ENCODE results near the gene MED4. TPM values are rescaled to one million over a fixed set of nuclear protein-coding genes. Genes with fewer than 3 reads are reported as not detected.

Gene MED4
- total RNA-seq, 1 experiment from 2014 or later = 23.5 TPM

GRCh38 chr13:48043789-48044503 is 51.0 kb downstream of the MED4 start:
- in situ Hi-C loops (cut with HindIII; ENCODE audit: low pct_unique_long_range_greater_than_20kb, low sequenced_read_pairs) = no loop called here
- DNase-seq (ENCODE audit: low read depth) = no peak

GRCh38 chr13:48042894-48043293 is 52.0 kb downstream of the MED4 start:
- in situ Hi-C loops (cut with HindIII; ENCODE audit: low pct_unique_long_range_greater_than_20kb, low sequenced_read_pairs) = no loop called here
- no peak for DNase-seq (ENCODE audit: low read depth)

GRCh38 chr13:48040896-48041295 is 54.0 kb downstream of the MED4 start:
- in situ Hi-C loops (cut with HindIII; ENCODE audit: low pct_unique_long_range_greater_than_20kb, low sequenced_read_pairs) = no loop called here
- DNase-seq (ENCODE audit: low read depth) = no peak

GRCh38 chr13:48040049-48040448 is 54.9 kb downstream of the MED4 start:
- DNase-seq (ENCODE audit: low read depth) = no peak
- in situ Hi-C loops (cut with HindIII; ENCODE audit: low pct_unique_long_range_greater_than_20kb, low sequenced_read_pairs) = no loop called here

GRCh38 chr13:48038761-48039160 is 56.1 kb downstream of the MED4 start:
- in situ Hi-C loops (cut with HindIII; ENCODE audit: low pct_unique_long_range_greater_than_20kb, low sequenced_read_pairs) = no loop called here
- peak; percentile 2 for DNase-seq (ENCODE audit: low read depth)

GRCh38 chr13:48037346-48038173 is 57.3 kb downstream of the MED4 start, which contains the start of gene NUDT15:
Gene NUDT15, plus strand, starts transcription at chr13:48037726. Its CDS starts 21 bp downstream, at chr13:48037747.
- DNase-seq (ENCODE audit: low read depth) = peak; percentile 93
- in situ Hi-C loops (cut with HindIII; ENCODE audit: low pct_unique_long_range_greater_than_20kb, low sequenced_read_pairs) = no loop called here

- in situ Hi-C loops (cut with HindIII; ENCODE audit: low pct_unique_long_range_greater_than_20kb, low sequenced_read_pairs) = no loop called here
Observed at GRCh38 chr13:48029859-48030258, 65.0 kb downstream of the MED4 start.

GRCh38 chr13:48028066-48028465 is 66.8 kb downstream of the MED4 start:
- in situ Hi-C loops (cut with HindIII; ENCODE audit: low pct_unique_long_range_greater_than_20kb, low sequenced_read_pairs) = no loop called here
- DNase-seq (ENCODE audit: low read depth) = no peak

More at GRCh38 chr13:48029859-48030258, 65.0 kb downstream of the MED4 start:
- DNase-seq (ENCODE audit: low read depth) = no peak

Other genes starting within 250 kb of the MED4 start
- gene SUCLA2, start 93.8 kb downstream of the MED4 start, total RNA-seq (2014; rRNA removed; shearing (Covaris generic); ENCODE audit: low replicate concordance) = 41.2 and 47.6 TPM in 2 replicates
- gene NUDT15, start 57.4 kb downstream of the MED4 start, total RNA-seq (2014; rRNA removed; shearing (Covaris generic); ENCODE audit: low replicate concordance) = 18.1 and 19.0 TPM in 2 replicates
- 179 and 207 TPM in 2 replicates for gene ITM2B, start 138.1 kb upstream of the MED4 start, total RNA-seq (2014; rRNA removed; shearing (Covaris generic); ENCODE audit: low replicate concordance)
- 16.4 and 18.6 TPM in 2 replicates for gene RB1, start 208.6 kb upstream of the MED4 start, total RNA-seq (2014; rRNA removed; shearing (Covaris generic); ENCODE audit: low replicate concordance)